A549 (cell line): ENCODE measurements around the gene MITF.

Experiments used
- CTCF ChIP-seq: fragments of >200 bp; sonication (Bioruptor Twin); formaldehyde crosslinking; IDR thresholded peaks from 3 replicates; pipeline ENCODE4 v1.5.1; 2016
- EHF ChIP-seq: fragments of 250-450 bp; sonication (Bioruptor Pico); IDR thresholded peaks from 2 replicates; pipeline ENCODE4 v1.5.0; 2020; ENCODE audit warnings: mild to moderate bottlenecking
- EP300 ChIP-seq, 2 experiments: fragments of >200 bp; sonication (Bioruptor Twin); formaldehyde crosslinking; IDR thresholded peaks; 2 replicates in 1 of 2; 3 replicates in 1 of 2; pipeline ENCODE4 v1.6.1; 2016 to 2017
- MAX ChIP-seq: IDR thresholded peaks from 2 replicates; pipeline ENCODE4 v1.6.1; 2012
- PBX3 ChIP-seq: IDR thresholded peaks from 2 replicates; pipeline ENCODE4 v1.6.1; 2012
- POLR2A ChIP-seq: IDR thresholded peaks from 2 replicates; pipeline ENCODE4 v1.6.1; 2012; ENCODE audit warnings: mild to moderate bottlenecking, low read length
- RAD21 ChIP-seq, 2 experiments: fragments of >200 bp in 1 of 2; sonication (Bioruptor Twin) in 1 of 2; formaldehyde crosslinking in 1 of 2; IDR thresholded peaks in 1 of 2; conservative IDR thresholded peaks in 1 of 2; 2 replicates in 1 of 2; 3 replicates in 1 of 2; pipeline ENCODE4 v1.6.1; 2012 to 2018; ENCODE audit warnings: inconsistent platforms in 1 of 2
- RARB ChIP-seq: fragments of 250-450 bp; sonication (Bioruptor Pico); IDR thresholded peaks from 2 replicates; pipeline ENCODE4 v1.8.0; 2021; ENCODE audit warnings: mild to moderate bottlenecking, moderate library complexity
- REST ChIP-seq: fragments of 200-600 bp; sonication (generic); IDR thresholded peaks from 2 replicates; pipeline ENCODE4 v1.6.1; 2016; ENCODE audit warnings: antibody characterized with exemption, mild to moderate bottlenecking, moderate library complexity
- SMC3 ChIP-seq: fragments of >200 bp; sonication (Bioruptor Twin); formaldehyde crosslinking; IDR thresholded peaks from 3 replicates; pipeline ENCODE4 v1.6.1; 2018; ENCODE audit warnings: inconsistent platforms

GRCh38 chr3:69718866-69719586 is 20.2 kb upstream of the MITF start:
- TF ChIP-seq SMC3: no peak
- no peak for TF ChIP-seq PBX3
- no peak for TF ChIP-seq POLR2A
- no peak for TF ChIP-seq EP300 (IDR thresholded peaks at IDR 0.05)
- no peak for TF ChIP-seq EHF (CRISPR knock-in tag)
- TF ChIP-seq REST: no peak
- TF ChIP-seq CTCF: no peak
- no peak for TF ChIP-seq MAX
- TF ChIP-seq RARB (CRISPR knock-in tag): no peak
- TF ChIP-seq RAD21 (conservative IDR thresholded peaks at IDR 0.05 in 1 of 2, IDR thresholded peaks at IDR 0.05 in 1 of 2): 0 out of 5 replicates have a peak, but pooled peaks of 1 of the 2 experiments have one; percentile 1
